Smooth muscle cell (in vitro differentiated cells): ENCODE measurements around the gene B3GNT5. TPM values are rescaled to one million over a fixed set of nuclear protein-coding genes. Genes with fewer than 3 reads are reported as not detected.

Experiments used
- DNase-seq: peaks from one replicate; lab custom pipeline; 2025; ENCODE audit not compliant: unreplicated experiment; lab: John Stamatoyannopoulos, UW
- H2AFZ ChIP-seq: fragments of 200-600 bp; sonication (generic); 2 replicates; pipeline ENCODE4 v1.6.0; 2016; ENCODE audit warnings: antibody characterized with exemption, low read depth, mild to moderate bottlenecking
- H3F3A ChIP-seq: fragments of 200-600 bp; sonication (generic); 2 replicates; pipeline ENCODE4 v1.6.0; 2017; ENCODE audit warnings: antibody characterized with exemption, low read depth
- H3K27ac ChIP-seq: fragments of 200-600 bp; sonication (generic); 2 replicates; pipeline ENCODE4 v1.5.1; 2016; ENCODE audit warnings: low read depth, mild to moderate bottlenecking
- H3K27me3 ChIP-seq: fragments of 200-600 bp; sonication (generic); 2 replicates; pipeline ENCODE4 v1.6.1; 2016; ENCODE audit warnings: low read depth, mild to moderate bottlenecking
- H3K36me3 ChIP-seq: fragments of 200-600 bp; sonication (generic); 2 replicates; pipeline ENCODE4 v1.5.1; 2016; ENCODE audit warnings: low read depth
- H3K4me1 ChIP-seq: fragments of 200-600 bp; sonication (generic); 2 replicates; pipeline ENCODE4 v1.5.1; 2016; ENCODE audit warnings: low read depth
- H3K4me2 ChIP-seq: fragments of 200-600 bp; sonication (generic); 2 replicates; pipeline ENCODE4 v1.6.0; 2016; ENCODE audit warnings: mild to moderate bottlenecking
- H3K4me3 ChIP-seq: fragments of 200-600 bp; sonication (generic); 2 replicates; pipeline ENCODE4 v1.5.1; 2016; ENCODE audit warnings: mild to moderate bottlenecking
- H3K79me2 ChIP-seq: fragments of 200-600 bp; sonication (generic); 2 replicates; pipeline ENCODE4 v1.6.0; 2016; ENCODE audit warnings: low read depth, mild to moderate bottlenecking
- H3K9ac ChIP-seq: fragments of 200-600 bp; sonication (generic); 2 replicates; pipeline ENCODE4 v1.6.0; 2016; ENCODE audit warnings: low read depth
- H3K9me3 ChIP-seq: fragments of 200-600 bp; sonication (generic); replicated peaks from 2 replicates; pipeline ENCODE4 v1.5.1; 2016; ENCODE audit warnings: low read depth
- H4K20me1 ChIP-seq: fragments of 200-600 bp; sonication (generic); 2 replicates; pipeline ENCODE4 v1.6.0; 2016; ENCODE audit warnings: low read depth
- CTCF ChIP-seq: fragments of 200-600 bp; sonication (generic); IDR thresholded peaks from 2 replicates; pipeline ENCODE4 v1.5.1; 2017; ENCODE audit warnings: borderline replicate concordance, mild to moderate bottlenecking, antibody characterized with exemption; ENCODE audit not compliant: insufficient read depth, poor library complexity, severe bottlenecking
- WGBS: methylation state at CpG from one replicate; pipeline ENCODE4 v1.1.7; 2016; ENCODE audit warnings: low lambda C conversion rate; 5-methylcytosine and 5-hydroxymethylcytosine counted together
- polyA plus RNA-seq: library from polyadenylated mRNA; unstranded; fragments of >200 nt; fragmentation: Nextera tagmentation; extraction: Ambion mirVana; gene quantifications from 2 replicates; pipeline ENCODE4 v1.2.1, GENCODE V29; 2016
- total RNA-seq: library from RNA; depleted of rRNA; stranded (reverse); fragments of >200 nt; gene quantifications from 2 replicates; pipeline ENCODE4 v1.2.3, GENCODE V29; 2014

Gene B3GNT5
- total and polyA plus RNA-seq, 2 experiments from 2014 or later: 7.2 to 11.5 TPM

- no peak overlapping the region for H3K4me2 ChIP-seq
- H3F3A ChIP-seq: no peaks in the 10 kb centered on the region
- no peaks in the 10 kb centered on the region for H4K20me1 ChIP-seq
- H3K9ac ChIP-seq: no peak overlapping the region
- no peak overlapping the region for H3K4me3 ChIP-seq
- no peaks in the 10 kb centered on the region for H3K9me3 ChIP-seq
- H3K4me1 ChIP-seq: no peaks in the 10 kb centered on the region
- no peaks in the 10 kb centered on the region for H3K79me2 ChIP-seq
- H3K27me3 ChIP-seq: no peaks in the 10 kb centered on the region
- no peaks in the 10 kb centered on the region for H3K36me3 ChIP-seq
- no peak for DNase-seq
- no peak for TF ChIP-seq CTCF
- no peak overlapping the region for H3K27ac ChIP-seq
- H2AFZ ChIP-seq: no peak overlapping the region
- WGBS: 91% methylated on average over 2 of the region's 2 CpGs
Measured at GRCh38 chr3:183208800-183209199, 44.3 kb upstream of the B3GNT5 start.

- 88% methylated on average over 5 of the region's 5 CpGs for WGBS
- H3K9ac ChIP-seq: no peak overlapping the region
- H3F3A ChIP-seq: no peaks in the 10 kb centered on the region
- no peaks in the 10 kb centered on the region for H3K79me2 ChIP-seq
- H3K4me1 ChIP-seq: no peaks in the 10 kb centered on the region
- no peak for TF ChIP-seq CTCF
- H3K4me3 ChIP-seq: no peak overlapping the region
- no peak overlapping the region for H2AFZ ChIP-seq
- no peak overlapping the region for H3K4me2 ChIP-seq
- H3K27ac ChIP-seq: no peak overlapping the region
- no peak for DNase-seq
- H4K20me1 ChIP-seq: no peaks in the 10 kb centered on the region
- no peaks in the 10 kb centered on the region for H3K27me3 ChIP-seq
- H3K36me3 ChIP-seq: no peaks in the 10 kb centered on the region
- no peaks in the 10 kb centered on the region for H3K9me3 ChIP-seq
Measured at GRCh38 chr3:183210341-183210740, 42.7 kb upstream of the B3GNT5 start.

GRCh38 chr3:183210862-183211341 lies 42.2 kb upstream of the B3GNT5 start:
- H3K27me3 ChIP-seq: no peaks in the 10 kb centered on the region
- H3F3A ChIP-seq: no peaks in the 10 kb centered on the region
- no peak for TF ChIP-seq CTCF
- no peak overlapping the region for H3K4me2 ChIP-seq
- WGBS: 76% methylated on average over 9 of the region's 9 CpGs
- no peak for DNase-seq
- no peaks in the 10 kb centered on the region for H3K36me3 ChIP-seq
- no peak overlapping the region for H2AFZ ChIP-seq
- H3K4me3 ChIP-seq: no peak overlapping the region
- H4K20me1 ChIP-seq: no peaks in the 10 kb centered on the region
- no peaks in the 10 kb centered on the region for H3K79me2 ChIP-seq
- no peaks in the 10 kb centered on the region for H3K4me1 ChIP-seq
- no peak overlapping the region for H3K27ac ChIP-seq
- H3K9me3 ChIP-seq: no peaks in the 10 kb centered on the region
- H3K9ac ChIP-seq: no peak overlapping the region

- H2AFZ ChIP-seq: no peak overlapping the region
- no peak for DNase-seq
- H3K4me2 ChIP-seq: no peak overlapping the region
- no peak overlapping the region for H3K27ac ChIP-seq
- H3K36me3 ChIP-seq: no peaks in the 10 kb centered on the region
- H3K4me3 ChIP-seq: no peak overlapping the region
- no peaks in the 10 kb centered on the region for H3K9me3 ChIP-seq
- no peak overlapping the region for H3K9ac ChIP-seq
- TF ChIP-seq CTCF: no peak
- no peaks in the 10 kb centered on the region for H3K27me3 ChIP-seq
- H3K79me2 ChIP-seq: no peaks in the 10 kb centered on the region
- H4K20me1 ChIP-seq: no peaks in the 10 kb centered on the region
- no peaks in the 10 kb centered on the region for H3F3A ChIP-seq
- H3K4me1 ChIP-seq: no peaks in the 10 kb centered on the region
- 90% methylated on average over 13 of the region's 13 CpGs for WGBS
Measured at GRCh38 chr3:183211352-183211751, 41.7 kb upstream of the B3GNT5 start.
